PC-3 (cell line): ENCODE results near the gene FASLG.

Experiments used
- CTCF ChIP-seq: fragments of 300-600 bp; sonication (generic); conservative IDR thresholded peaks from 2 replicates; pipeline ENCODE4 v1.5.1; 2017; ENCODE audit warnings: antibody characterized with exemption, low read depth, mild to moderate bottlenecking, low read length
- EZH2 ChIP-seq: fragments of 300-600 bp; sonication (generic); IDR thresholded peaks from one replicate; pipeline ENCODE4 v1.6.1; 2017; ENCODE audit warnings: antibody characterized with exemption, mild to moderate bottlenecking, low read length; ENCODE audit not compliant: unreplicated experiment
- EZH2phosphoT487 ChIP-seq: fragments of 300-600 bp; sonication (generic); IDR thresholded peaks from 2 replicates; pipeline ENCODE4 v1.6.1; 2018; ENCODE audit warnings: mild to moderate bottlenecking, antibody characterized with exemption, low read length, borderline replicate concordance

- TF ChIP-seq CTCF (no peak), EZH2phosphoT487 (no peak), EZH2 (no peak)
Measured at GRCh38 chr1:172699111-172699510, 40.2 kb downstream of the FASLG start.
